NCI-H2171 (cell line): ENCODE data around the gene CNST.
"Not testable (repeated sequence)": the region's sequence is repeated elsewhere in the genome, so short reads cannot be mapped to it uniquely, and the experiment has no call there.

Experiments used
- DNase-seq: peaks from one replicate; lab custom pipeline; 2025; lab: John Stamatoyannopoulos, UW

Gene CNST

DNA sequence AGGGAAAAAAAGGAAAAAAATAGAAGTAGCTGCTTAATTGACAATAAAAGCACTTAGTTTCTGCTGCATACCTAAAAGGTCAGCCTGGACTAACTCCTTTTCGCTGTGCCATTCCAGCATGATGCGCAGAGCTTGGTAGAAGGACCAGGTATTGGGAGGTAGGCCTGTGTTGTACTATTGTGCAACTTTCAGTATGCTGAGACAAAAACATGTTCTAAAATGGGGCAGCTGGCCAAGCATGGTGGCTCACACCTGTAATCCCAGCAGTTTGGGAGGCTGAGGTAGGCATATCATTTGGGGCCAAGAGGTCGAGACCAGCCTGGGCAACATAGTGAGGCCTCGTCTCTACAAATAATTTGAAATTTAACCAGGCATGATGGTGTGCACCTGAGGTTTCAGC, 142.9 kb downstream of the CNST start:
- DNase-seq: no peak

DNA sequence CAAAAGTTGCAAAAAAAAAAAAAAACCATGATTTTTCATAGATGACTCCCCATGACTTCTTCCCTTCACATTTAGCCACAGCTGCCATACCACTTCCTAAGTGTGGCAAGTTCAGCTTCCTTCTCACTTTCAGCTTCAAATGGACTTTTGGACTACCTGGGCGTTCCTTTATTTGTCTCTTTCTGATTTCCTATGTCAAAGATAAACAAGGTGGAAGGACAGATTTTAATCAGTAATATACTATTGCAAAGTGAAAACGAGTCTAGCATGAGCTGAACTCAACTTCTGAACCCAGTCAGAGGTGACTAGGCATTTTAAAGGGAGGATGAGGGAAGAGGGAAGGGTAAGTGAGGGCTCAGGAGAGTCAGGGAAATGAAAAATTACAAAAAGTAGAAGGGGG, 143.6 kb downstream of the CNST start:
- no peak for DNase-seq

DNA sequence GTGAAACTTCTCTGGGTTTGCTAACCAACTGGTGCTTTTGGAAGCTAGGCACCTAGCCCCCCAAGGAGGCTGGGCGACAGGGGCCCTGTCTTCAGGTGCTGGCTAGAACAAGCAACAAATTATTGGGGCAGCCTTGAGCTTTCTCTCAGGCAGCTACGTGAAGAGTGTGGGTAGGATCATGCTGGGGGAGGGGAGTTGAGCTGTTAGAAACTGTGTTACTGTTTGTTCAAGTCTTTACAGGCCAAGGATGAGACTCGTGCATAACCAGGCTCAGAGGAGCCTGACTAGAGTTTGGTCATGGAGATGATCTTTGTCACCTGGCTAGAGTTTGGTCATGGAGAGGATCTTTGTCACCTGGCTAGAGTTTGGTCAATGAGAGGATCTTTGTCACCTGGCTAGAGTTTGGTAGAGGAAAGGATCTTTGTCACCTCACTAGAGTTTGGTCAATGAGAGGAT, 145.3 kb downstream of the CNST start:
- DNase-seq: no peak

DNA sequence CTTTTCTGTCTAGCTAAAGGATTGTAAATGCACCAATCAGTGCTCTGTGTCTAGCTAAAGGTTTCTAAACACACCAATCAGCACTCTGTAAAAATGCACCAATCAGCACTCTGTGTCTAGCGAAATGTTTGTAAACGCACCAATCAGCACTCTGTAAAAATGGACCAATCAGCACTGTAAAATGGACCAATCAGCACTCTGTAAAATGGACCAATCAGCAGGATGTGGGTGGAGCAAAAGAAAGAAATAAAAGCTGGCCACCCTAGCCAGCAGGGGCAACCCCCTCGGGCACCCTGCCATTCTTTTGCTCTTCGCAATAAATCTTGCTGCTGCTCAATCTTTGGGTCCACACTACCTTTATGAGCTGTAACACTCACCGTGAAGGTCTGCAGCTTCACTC, 146.2 kb downstream of the CNST start:
- not testable (repeated sequence) for DNase-seq
